ENCODE measurements around the gene ANKLE1. TPM values are rescaled to one million over a fixed set of nuclear protein-coding genes. Genes with fewer than 3 reads are reported as not detected.

Gene ANKLE1
- total RNA-seq, 1 experiment from 2014 or later: 0.16 TPM

DNA sequence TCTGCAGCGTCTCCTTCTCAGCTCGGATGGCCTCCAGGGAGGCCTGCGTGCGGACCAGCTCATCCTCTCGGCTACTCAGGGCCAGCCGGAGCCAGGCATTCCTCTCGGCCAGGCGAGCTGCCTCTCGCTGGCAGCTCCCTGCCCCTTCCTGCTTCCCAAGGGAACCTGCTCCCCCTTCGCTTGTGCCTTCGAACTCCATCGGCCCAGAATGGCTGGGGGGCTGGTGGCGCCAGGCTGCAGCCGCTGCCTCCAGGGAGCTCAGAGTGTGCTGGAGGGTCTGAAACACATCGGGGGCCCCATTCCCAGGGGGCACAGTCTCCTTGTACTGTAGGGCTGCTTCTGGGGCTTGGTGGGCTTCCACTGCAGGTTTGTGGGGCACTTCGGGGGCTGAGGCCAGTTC is 19.1 kb upstream of the ANKLE1 start:
- Mint-ChIP-seq H3K27me3 (ENCODE audit: insufficient read depth, unreplicated experiment) (no peaks in the 10 kb centered on the region), H3K9me3 (ENCODE audit: unreplicated experiment) (peaks cover 7% of the 10 kb centered on the region), H3K36me3 (ENCODE audit: insufficient read depth, unreplicated experiment) (no peaks in the 10 kb centered on the region), H3K4me1 (ENCODE audit: insufficient read depth, unreplicated experiment) (peaks cover 12% of the 10 kb centered on the region), H3K27ac (ENCODE audit: low read depth, unreplicated experiment) (no peak overlapping the region), H3K4me3 (ENCODE audit: unreplicated experiment) (no peak overlapping the region)
- POLR2A ChIA-PET: no interaction called here
- CTCF ChIA-PET: interaction anchor here (0.5 to 5.7 kb wide), 3 partner anchors 20 to 82 kb away, joined by 3 to 44 read pairs (median 4); partner anchors contain the start of gene ANKLE1
- BruUV-seq (replicated peaks): no TSS peak
- DNase-seq (ENCODE audit: unreplicated experiment): no peak
- intact Hi-C loops (cut with micrococcal nuclease): no loop called here
- no peak for TF ChIP-seq CTCF (IDR thresholded peaks at IDR 0.05; ENCODE audit: unreplicated experiment)

- TF ChIP-seq CTCF (IDR thresholded peaks at IDR 0.05; ENCODE audit: unreplicated experiment): no peak
- Mint-ChIP-seq H3K4me1 (ENCODE audit: insufficient read depth, unreplicated experiment) (peaks cover 12% of the 10 kb centered on the region), H3K9me3 (ENCODE audit: unreplicated experiment) (peaks cover 7% of the 10 kb centered on the region), H3K4me3 (ENCODE audit: unreplicated experiment) (no peak overlapping the region), H3K27me3 (ENCODE audit: insufficient read depth, unreplicated experiment) (no peaks in the 10 kb centered on the region), H3K27ac (ENCODE audit: low read depth, unreplicated experiment) (no peak overlapping the region), H3K36me3 (ENCODE audit: insufficient read depth, unreplicated experiment) (peaks cover 9% of the 10 kb centered on the region)
- no TSS peak for BruUV-seq (replicated peaks)
- ChIA-PET CTCF (interaction anchor here (0.5 to 1.1 kb wide), 5 partner anchors 9 to 1058 kb away, joined by 3 to 5 read pairs (median 3); no protein-coding TSS in a partner anchor), POLR2A (interaction anchor here (1.4 kb wide), 1 partner anchor 30 kb away, joined by 5 read pairs; no protein-coding TSS in a partner anchor)
- DNase-seq (ENCODE audit: unreplicated experiment): no peak
- intact Hi-C loops (cut with micrococcal nuclease): no loop called here
Measured at GRCh38 chr19:17263712-17264640, 17.7 kb upstream of the ANKLE1 start.

DNA sequence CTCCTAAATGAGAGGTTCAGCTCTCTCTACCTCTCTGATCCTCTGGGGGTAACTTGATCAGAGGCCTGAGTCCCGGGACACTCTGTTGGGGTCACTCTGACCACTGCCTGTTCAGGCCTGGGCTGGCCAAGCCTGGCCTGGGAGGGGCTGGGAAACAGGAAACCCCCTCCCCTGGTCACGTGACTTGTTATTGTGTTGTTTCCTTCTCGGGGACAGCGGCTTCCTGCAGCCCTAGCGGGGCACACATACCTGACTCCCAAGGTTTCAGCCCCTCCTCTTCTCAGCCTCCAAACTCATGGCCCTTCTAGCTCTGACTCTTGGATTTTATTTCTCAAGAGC is 17.1 kb upstream of the ANKLE1 start, which contains the start of gene USHBP1:
USHBP1 (minus strand) TSS at position 105 of the 339 bp plus-strand sequence. CDS start 446 bp downstream, outside the sequence.
- Mint-ChIP-seq H3K27ac (ENCODE audit: low read depth, unreplicated experiment) (no peak within 1 kb of the TSS), H3K36me3 (ENCODE audit: insufficient read depth, unreplicated experiment) (peaks cover 15% of the 10 kb centered on the region), H3K4me1 (ENCODE audit: insufficient read depth, unreplicated experiment) (peaks cover 12% of the 10 kb centered on the region), H3K4me3 (ENCODE audit: unreplicated experiment) (no peak within 1 kb of the TSS), H3K27me3 (ENCODE audit: insufficient read depth, unreplicated experiment) (no peaks in the 10 kb centered on the region), H3K9me3 (ENCODE audit: unreplicated experiment) (peaks cover 7% of the 10 kb centered on the region)
- DNase-seq (ENCODE audit: unreplicated experiment): no peak
- intact Hi-C loops (cut with micrococcal nuclease): no loop called here
- no TSS peak for BruUV-seq (replicated peaks)
- TF ChIP-seq CTCF (IDR thresholded peaks at IDR 0.05; ENCODE audit: unreplicated experiment): no peak
- POLR2A ChIA-PET: interaction anchor here (1.4 kb wide), 1 partner anchor 30 kb away, joined by 5 read pairs; no protein-coding TSS in a partner anchor
- CTCF ChIA-PET: interaction anchor here (0.6 to 1.1 kb wide), 4 partner anchors 10 to 594 kb away, joined by 3 to 5 read pairs (median 4); no protein-coding TSS in a partner anchor

GRCh38 chr19:17266026-17266425 is 15.7 kb upstream of the ANKLE1 start:
- no TSS peak for BruUV-seq (replicated peaks)

More at GRCh38 chr19:17266026-17266425, 15.7 kb upstream of the ANKLE1 start:
- Mint-ChIP-seq H3K9me3 (ENCODE audit: unreplicated experiment) (peaks cover 7% of the 10 kb centered on the region), H3K4me3 (ENCODE audit: unreplicated experiment) (no peak overlapping the region), H3K27ac (ENCODE audit: low read depth, unreplicated experiment) (no peak overlapping the region), H3K4me1 (ENCODE audit: insufficient read depth, unreplicated experiment) (peaks cover 7% of the 10 kb centered on the region), H3K36me3 (ENCODE audit: insufficient read depth, unreplicated experiment) (peaks cover 30% of the 10 kb centered on the region), H3K27me3 (ENCODE audit: insufficient read depth, unreplicated experiment) (no peaks in the 10 kb centered on the region)
- POLR2A ChIA-PET: interaction anchor here (1.0 to 2.9 kb wide), 5 partner anchors 11 to 50 kb away, joined by 3 to 21 read pairs (median 9); partner anchors contain the start of genes DDA1, NR2F6 and OCEL1
- CTCF ChIA-PET: interaction anchor here (0.6 to 1.3 kb wide), 3 partner anchors 13 to 696 kb away, joined by 3 to 4 read pairs (median 3); no protein-coding TSS in a partner anchor
- intact Hi-C loops (cut with micrococcal nuclease): no loop called here
- no peak for DNase-seq (ENCODE audit: unreplicated experiment)
- TF ChIP-seq CTCF (IDR thresholded peaks at IDR 0.05; ENCODE audit: unreplicated experiment): no peak

All from MCF 10A (cell line).